ENCODE results near the gene CAPN11. TPM values are rescaled to one million over a fixed set of nuclear protein-coding genes. Genes with fewer than 3 reads are reported as not detected.

Gene CAPN11
- polyA plus RNA-seq, 1 experiment = 0.04 TPM

DNA sequence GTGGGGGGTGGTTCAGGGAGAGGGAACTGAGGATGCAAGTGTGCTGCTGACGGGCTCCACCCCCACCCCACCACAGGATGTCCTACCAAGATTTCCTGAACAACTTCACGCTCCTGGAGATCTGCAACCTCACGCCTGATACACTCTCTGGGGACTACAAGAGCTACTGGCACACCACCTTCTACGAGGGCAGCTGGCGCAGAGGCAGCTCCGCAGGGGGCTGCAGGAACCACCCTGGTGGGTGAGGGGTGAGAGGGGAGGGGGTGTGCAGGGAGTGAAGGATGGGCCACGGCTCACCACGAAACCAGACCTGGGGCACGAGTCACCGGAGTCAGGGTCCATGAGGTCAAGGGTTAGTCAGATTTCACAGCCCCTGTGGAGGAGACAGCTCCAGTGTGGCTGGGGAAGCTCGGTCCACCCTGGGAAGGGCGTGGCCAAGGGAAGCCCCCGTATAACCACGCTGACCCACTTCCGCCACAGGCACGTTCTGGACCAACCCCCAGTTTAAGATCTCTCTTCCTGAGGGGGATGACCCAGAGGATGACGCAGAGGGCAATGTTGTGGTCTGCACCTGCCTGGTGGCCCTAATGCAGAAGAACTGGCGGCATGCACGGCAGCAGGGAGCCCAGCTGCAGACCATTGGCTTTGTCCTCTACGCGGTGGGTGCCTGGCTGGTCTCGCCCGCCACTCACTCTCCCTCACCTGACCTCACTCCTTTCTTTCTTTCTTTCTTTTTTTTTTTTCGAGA lies 18.3 kb downstream of the CAPN11 start:
- Histone ChIP-seq H3K36me3 (ENCODE audit: control insufficient read depth, insufficient read depth, low read length) (no peaks in the 10 kb centered on the region), H3K27me3 (ENCODE audit: control insufficient read depth, insufficient read depth, low read length) (no peaks in the 10 kb centered on the region), H3K4me3 (ENCODE audit: low read depth, low read length) (no peak overlapping the region)
- no peak for DNase-seq (ENCODE audit: low read depth)
- TF ChIP-seq, protein P1, sequence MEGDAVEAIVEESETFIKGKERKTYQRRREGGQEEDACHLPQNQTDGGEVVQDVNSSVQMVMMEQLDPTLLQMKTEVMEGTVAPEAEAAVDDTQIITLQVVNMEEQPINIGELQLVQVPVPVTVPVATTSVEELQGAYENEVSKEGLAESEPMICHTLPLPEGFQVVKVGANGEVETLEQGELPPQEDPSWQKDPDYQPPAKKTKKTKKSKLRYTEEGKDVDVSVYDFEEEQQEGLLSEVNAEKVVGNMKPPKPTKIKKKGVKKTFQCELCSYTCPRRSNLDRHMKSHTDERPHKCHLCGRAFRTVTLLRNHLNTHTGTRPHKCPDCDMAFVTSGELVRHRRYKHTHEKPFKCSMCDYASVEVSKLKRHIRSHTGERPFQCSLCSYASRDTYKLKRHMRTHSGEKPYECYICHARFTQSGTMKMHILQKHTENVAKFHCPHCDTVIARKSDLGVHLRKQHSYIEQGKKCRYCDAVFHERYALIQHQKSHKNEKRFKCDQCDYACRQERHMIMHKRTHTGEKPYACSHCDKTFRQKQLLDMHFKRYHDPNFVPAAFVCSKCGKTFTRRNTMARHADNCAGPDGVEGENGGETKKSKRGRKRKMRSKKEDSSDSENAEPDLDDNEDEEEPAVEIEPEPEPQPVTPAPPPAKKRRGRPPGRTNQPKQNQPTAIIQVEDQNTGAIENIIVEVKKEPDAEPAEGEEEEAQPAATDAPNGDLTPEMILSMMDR (IDR thresholded peaks at IDR 0.05; ENCODE audit: insufficient read depth, low read depth, low read length) = no peak
- CTCF ChIA-PET = interaction anchor here (1.2 to 1.9 kb wide), 6 partner anchors 58 to 161 kb away, joined by 3 to 8 read pairs (median 3); no protein-coding TSS in a partner anchor
- POLR2A ChIA-PET = no interaction called here

DNA sequence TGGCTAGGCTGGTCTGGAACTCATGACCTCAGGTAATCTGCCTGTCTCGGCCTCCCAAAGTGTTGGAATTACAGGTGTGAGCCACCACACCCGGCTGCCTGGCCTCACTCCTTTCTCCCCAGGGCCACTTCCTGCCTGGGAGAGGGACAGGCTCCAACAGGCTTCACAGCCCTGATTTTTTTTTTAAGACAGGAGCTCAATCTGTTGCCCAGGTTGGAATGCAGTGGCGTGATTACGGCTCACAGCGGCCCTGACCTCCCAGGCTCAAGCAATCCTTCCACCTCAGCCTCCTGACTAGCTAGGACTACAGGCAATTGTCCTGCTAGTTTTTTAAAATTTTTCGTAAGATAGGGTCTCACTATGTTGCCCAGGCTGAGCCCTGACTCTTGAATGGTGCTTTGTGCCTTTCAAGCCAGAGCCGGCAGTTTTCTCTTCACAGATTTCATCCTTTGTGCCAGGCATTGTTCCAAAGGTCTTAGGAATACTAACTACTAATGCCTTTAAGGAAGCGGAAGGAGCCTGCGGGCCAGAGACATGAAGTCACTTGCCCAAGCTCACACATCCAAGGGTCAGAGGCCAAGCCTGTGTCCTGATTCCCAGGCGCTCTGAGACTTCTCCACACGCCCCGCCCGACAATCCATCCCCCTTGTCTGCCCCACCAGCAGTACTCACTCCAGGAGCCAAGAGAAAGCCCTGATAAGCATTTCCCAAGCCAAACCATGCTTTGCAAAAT lies 19.2 kb downstream of the CAPN11 start:
- TF ChIP-seq, protein P1 (IDR thresholded peaks at IDR 0.05; ENCODE audit: insufficient read depth, low read depth, low read length) = no peak
- DNase-seq (ENCODE audit: low read depth) = peak; percentile 48
- ChIA-PET POLR2A (no interaction called here), CTCF (interaction anchor here (0.6 to 2.1 kb wide), 5 partner anchors 35 to 162 kb away, joined by 3 to 8 read pairs (median 4); no protein-coding TSS in a partner anchor)
- no peak overlapping the region for H3K4me3 ChIP-seq (ENCODE audit: low read depth, low read length)
- no peaks in the 10 kb centered on the region for H3K27me3 ChIP-seq (ENCODE audit: control insufficient read depth, insufficient read depth, low read length)
- H3K36me3 ChIP-seq (ENCODE audit: control insufficient read depth, insufficient read depth, low read length) = no peaks in the 10 kb centered on the region

DNA sequence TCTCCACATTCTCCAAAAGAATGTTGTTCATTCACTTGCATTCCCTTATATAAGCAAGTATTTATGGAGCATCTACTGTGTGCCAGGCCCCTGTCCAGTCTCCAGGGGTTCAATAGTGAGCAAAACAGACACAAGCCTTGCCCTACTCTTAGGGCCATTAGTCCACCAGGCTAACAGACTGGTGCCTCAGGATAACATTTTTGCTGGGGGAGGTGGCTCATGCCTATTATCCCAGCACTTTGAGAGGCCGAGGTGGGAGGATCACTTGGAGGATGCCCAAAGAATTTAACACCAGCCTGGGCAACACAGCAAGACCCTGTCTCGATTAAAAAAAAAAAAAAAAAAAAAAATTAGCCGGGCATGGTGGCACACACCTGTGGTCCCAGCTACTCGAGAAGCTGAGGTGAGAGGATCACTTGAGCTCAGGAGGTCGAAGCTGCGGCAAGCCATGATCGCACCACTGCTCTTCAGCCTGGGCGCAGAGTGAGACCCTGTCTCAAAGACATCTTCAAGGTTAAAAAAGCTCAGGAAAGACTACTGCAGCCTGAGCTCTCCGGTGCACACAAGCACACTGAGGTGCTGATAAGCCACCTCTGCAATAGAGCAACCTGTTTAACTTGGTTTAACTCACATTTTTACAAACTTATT lies 19.9 kb downstream of the CAPN11 start:
- Histone ChIP-seq H3K27me3 (ENCODE audit: control insufficient read depth, insufficient read depth, low read length) (no peaks in the 10 kb centered on the region; the same call in 1 of the 2 replicates), H3K4me3 (ENCODE audit: low read depth, low read length) (no peak overlapping the region), H3K36me3 (ENCODE audit: control insufficient read depth, insufficient read depth, low read length) (no peaks in the 10 kb centered on the region)
- DNase-seq (ENCODE audit: low read depth) = no peak
- ChIA-PET POLR2A (no interaction called here), CTCF (interaction anchor here (1.3 to 2.1 kb wide), 4 partner anchors 49 to 161 kb away, joined by 3 to 8 read pairs (median 6); no protein-coding TSS in a partner anchor)
- TF ChIP-seq, protein P1 (IDR thresholded peaks at IDR 0.05; ENCODE audit: insufficient read depth, low read depth, low read length) = no peak

DNA sequence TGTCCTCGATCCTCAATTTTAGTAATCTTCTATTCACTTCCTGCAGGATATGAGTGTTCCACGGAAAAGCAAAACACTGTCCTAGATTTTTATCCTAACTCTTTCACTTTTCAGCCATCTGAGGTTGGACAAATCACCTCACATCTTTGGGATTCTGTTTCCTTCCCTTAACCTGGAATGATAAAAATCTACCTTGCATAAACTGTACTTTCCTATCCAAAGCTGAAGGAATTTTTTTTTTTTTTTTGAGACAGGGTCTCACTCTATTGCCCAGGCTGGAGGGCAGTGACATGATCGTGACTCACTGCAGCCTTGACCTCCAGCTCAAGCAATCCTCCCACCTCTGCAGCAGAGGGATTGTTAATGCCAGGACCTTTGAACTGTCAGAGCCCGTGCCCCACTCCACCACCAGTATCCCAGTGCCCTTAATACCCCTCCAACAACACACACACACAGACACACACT lies 20.5 kb downstream of the CAPN11 start:
- Histone ChIP-seq H3K4me3 (ENCODE audit: low read depth, low read length) (no peak overlapping the region), H3K27me3 (ENCODE audit: control insufficient read depth, insufficient read depth, low read length) (no peaks in the 10 kb centered on the region; the same call in 1 of the 2 replicates), H3K36me3 (ENCODE audit: control insufficient read depth, insufficient read depth, low read length) (no peaks in the 10 kb centered on the region)
- TF ChIP-seq, protein P1 (IDR thresholded peaks at IDR 0.05; ENCODE audit: insufficient read depth, low read depth, low read length) = no peak
- DNase-seq (ENCODE audit: low read depth) = no peak
- ChIA-PET POLR2A (no interaction called here), CTCF (interaction anchor here (1.3 to 2.1 kb wide), 3 partner anchors 49 to 160 kb away, joined by 3 to 7 read pairs (median 4); no protein-coding TSS in a partner anchor)
